Spleen (tissue), 7 donors: ENCODE measurements around the gene EHBP1.

Experiments used
- CTCF ChIP-seq, 11 experiments: fragments of 200-600 bp in 7 of 11; fragments of 450-650 bp in 4 of 11; sonication (generic) in 4 of 11; IDR thresholded peaks in 8 of 11; conservative IDR thresholded peaks in 3 of 11; 1 replicate in 7 of 11; 2 replicates in 4 of 11; pipeline versions ENCODE4 v1.4.0 to v1.8.0; 2016 to 2021; ENCODE audit warnings: antibody characterized with exemption in 11 of 11, inconsistent platforms in 4 of 11, mild to moderate bottlenecking in 1 of 11
- POLR2A ChIP-seq, 3 donors: fragments of 450-650 bp; IDR thresholded peaks; one replicate each; pipeline ENCODE4 v1.5.1; 2017; ENCODE audit warnings: antibody characterized with exemption in 3 of 3, mild to moderate bottlenecking in 1 of 3
- donor health status: DM: no; HTN: no; CAD: no; lungs with moderate emphysema.
- donor health status: DM: no; HTN: no; CAD: no.
- donor health status: DM: no; HTN: no; CAD: no.

- TF ChIP-seq CTCF (IDR thresholded peaks at IDR 0.05 in 8 of 11, conservative IDR thresholded peaks at IDR 0.05 in 3 of 11) (no peak), POLR2A (IDR thresholded peaks at IDR 0.05) (no peak)
Measured at GRCh38 chr2:62991605-62992004, 286.1 kb downstream of the EHBP1 start.
